HCT116 (cell line): ENCODE measurements around the gene AHNAK. TPM values are rescaled to one million over a fixed set of nuclear protein-coding genes. Genes with fewer than 3 reads are reported as not detected.

Experiments used
- ATAC-seq: fragments of 200-7000 bp; cut with Tn5 transposase; 2 replicates; pipeline ENCODE4 v1.9.1; 2020; ENCODE audit warnings: mild to moderate bottlenecking, moderate library complexity
- BruUV-seq: library from RNA; stranded (reverse); fragments of 400-500 nt; replicated peaks from 2 replicates; lab custom pipeline; 2021; lab: Mats Ljungman, UMichigan
- CTCF ChIA-PET: fragments of 300-600 bp; sonication (Branson Sonifier 250); formaldehyde crosslinking; loops from one replicate; lab custom pipeline; 2021; ENCODE audit warnings: antibody characterized with exemption; lab: Charles Lee
- POLR2A ChIA-PET: fragments of 300-600, 350-600 bp; sonication (Branson Sonifier 250); formaldehyde crosslinking; loops from one replicate; lab custom pipeline; 2021; ENCODE audit warnings: antibody characterized with exemption; lab: Charles Lee
- RAD21 ChIA-PET, 2 experiments: fragments of 300-600 bp; sonication (Branson Sonifier 250); formaldehyde crosslinking; loops; one replicate each; lab custom pipeline; 2023; ENCODE audit warnings: low total read pairs in 2 of 2; ENCODE audit not compliant: uncharacterized antibody in 2 of 2, unreplicated experiment in 2 of 2, low non-redundant PET in 1 of 2; lab: Charles Lee
- DNase-seq: peaks from one replicate; pipeline ENCODE4 v3.0.0-alpha.2; 2010; ENCODE audit warnings: low read depth, low spot score
- H2AFZ ChIP-seq: fragments of 200-600 bp; shearing (Covaris generic), sonication (generic); 2 replicates; pipeline ENCODE4 v1.6.1; 2017; ENCODE audit warnings: low read depth, mixed run types, mixed read lengths, antibody characterized with exemption, low read length; ENCODE audit not compliant: poor library complexity, severe bottlenecking
- H3K27ac ChIP-seq: 2 replicates; pipeline ENCODE4 v1.5.1; 2012; ENCODE audit warnings: low read depth, low read length
- H3K27me3 ChIP-seq: fragments of 200-600 bp; sonication (generic); 2 replicates; pipeline ENCODE4 v1.6.1; 2016; ENCODE audit warnings: mixed run types, low read length, mixed read lengths; ENCODE audit not compliant: insufficient read depth
- H3K36me3 ChIP-seq, 2 experiments: fragments of 200-500 bp in 1 of 2; fragments of 200-600 bp in 1 of 2; sonication (Bioruptor generic) in 1 of 2; sonication (generic) in 1 of 2; 2 replicates each; pipeline versions ENCODE4 v1.5.1 to v1.6.1; 2014 to 2016; ENCODE audit warnings: low read length in 2 of 2, inconsistent platforms in 1 of 2, mixed read lengths in 1 of 2, mixed run types in 1 of 2; ENCODE audit not compliant: insufficient read depth in 2 of 2, control insufficient read depth in 1 of 2
- H3K4me1 ChIP-seq, 2 experiments: fragments of 200-600 bp in 1 of 2; sonication (generic) in 1 of 2; 2 replicates each; pipeline versions ENCODE4 v1.5.1 to v1.6.1; 2012 to 2017; ENCODE audit warnings: low read length in 2 of 2, inconsistent platforms in 1 of 2, mild to moderate bottlenecking in 1 of 2, mixed read lengths in 1 of 2, mixed run types in 1 of 2, moderate library complexity in 1 of 2; ENCODE audit not compliant: insufficient read depth in 2 of 2, control insufficient read depth in 1 of 2
- H3K4me2 ChIP-seq: fragments of 200-600 bp; sonication (generic); 2 replicates; pipeline ENCODE4 v1.6.1; 2017; ENCODE audit warnings: mixed run types, low read length, mixed read lengths
- H3K4me3 ChIP-seq, 2 experiments: fragments of 200-600 bp in 1 of 2; sonication (generic) in 1 of 2; replicated peaks in 1 of 2; 2 replicates each; pipeline ENCODE4 v1.5.1; 2011 to 2016; ENCODE audit warnings: low read length in 2 of 2, control low read depth in 1 of 2, low read depth in 1 of 2, mild to moderate bottlenecking in 1 of 2, mixed read lengths in 1 of 2, mixed run types in 1 of 2
- H3K79me2 ChIP-seq: fragments of 200-600 bp; sonication (generic); 2 replicates; pipeline ENCODE4 v1.6.1; 2017; ENCODE audit warnings: mild to moderate bottlenecking, mixed run types, low read length, moderate library complexity, mixed read lengths; ENCODE audit not compliant: insufficient read depth
- H3K9ac ChIP-seq: fragments of 200-600 bp; sonication (generic); 2 replicates; pipeline ENCODE4 v1.6.1; 2016; ENCODE audit warnings: low read length, mixed read lengths
- H3K9me2 ChIP-seq: fragments of 200-600 bp; sonication (generic), shearing (Covaris generic); 2 replicates; pipeline ENCODE4 v1.6.1; 2017; ENCODE audit warnings: mixed run types, mild to moderate bottlenecking, moderate library complexity; ENCODE audit not compliant: insufficient read depth
- H3K9me3 ChIP-seq, 2 experiments: fragments of 200-500 bp in 1 of 2; fragments of 200-600 bp in 1 of 2; sonication (Bioruptor generic) in 1 of 2; sonication (generic) in 1 of 2; 2 replicates each; pipeline ENCODE4 v1.6.1; 2014 to 2017; ENCODE audit warnings: low read length in 2 of 2, mixed read lengths in 2 of 2, inconsistent platforms in 1 of 2, low read depth in 1 of 2, mild to moderate bottlenecking in 1 of 2, mixed run types in 1 of 2, moderate library complexity in 1 of 2; ENCODE audit not compliant: control insufficient read depth in 1 of 2, insufficient read depth in 1 of 2
- H4K20me1 ChIP-seq: fragments of 200-600 bp; sonication (generic), shearing (Covaris generic); 2 replicates; pipeline ENCODE4 v1.6.1; 2017; ENCODE audit warnings: mixed run types, mild to moderate bottlenecking, moderate library complexity; ENCODE audit not compliant: insufficient read depth
- ATF3 ChIP-seq: IDR thresholded peaks from 2 replicates; pipeline ENCODE4 v1.6.1; 2012
- EGR1 ChIP-seq: IDR thresholded peaks from 2 replicates; pipeline ENCODE4 v1.6.1; 2012; ENCODE audit warnings: low read depth
- ELF1 ChIP-seq: IDR thresholded peaks from 2 replicates; pipeline ENCODE4 v1.6.1; 2012; ENCODE audit warnings: low read depth, borderline replicate concordance
- FOSL1 ChIP-seq: IDR thresholded peaks from 2 replicates; pipeline ENCODE4 v1.6.1; 2012; ENCODE audit warnings: low read depth
- RAD21 ChIP-seq: IDR thresholded peaks from 2 replicates; pipeline ENCODE4 v1.6.1; 2012; ENCODE audit warnings: low read depth, mild to moderate bottlenecking
- ZBTB33 ChIP-seq: IDR thresholded peaks from 2 replicates; pipeline ENCODE4 v1.6.1; 2011; ENCODE audit warnings: mild to moderate bottlenecking, low read length, moderate library complexity; ENCODE audit not compliant: insufficient replicate concordance; ENCODE audit errors: extremely low read depth
- intact Hi-C: fragments of 100-400 bp; cut with micrococcal nuclease; formaldehyde crosslinking; loops from 2 replicates; pipeline ENCODE4 v1.10.0; 2022
- total RNA-seq: library from RNA; stranded (reverse); gene quantifications from one replicate; pipeline ENCODE4 v1.2.1, GENCODE V29; 2021; ENCODE audit not compliant: unreplicated experiment

The AHNAK gene
- total RNA-seq, 1 experiment from 2014 or later: 239 TPM

- no peak overlapping the region for H3K4me2 ChIP-seq
- peaks cover 56 to 79% of the 10 kb centered on the region in 2 experiments for H3K36me3 ChIP-seq
- H3K9ac ChIP-seq: no peak overlapping the region
- POLR2A ChIA-PET: interaction anchor here (1.0 to 2.0 kb wide), 4 partner anchors 8 to 25 kb away, joined by 3 to 11 read pairs (median 4); partner anchors contain the start of genes AHNAK, EEF1G and TUT1
- DNase-seq: no peak
- peaks cover 31% of the 10 kb centered on the region; the same call in 1 of the 2 replicates for H4K20me1 ChIP-seq
- CTCF ChIA-PET: interaction anchor here (0.9 kb wide), 1 partner anchor 142 kb away, joined by 3 read pairs; no protein-coding TSS in a partner anchor
- H3K4me1 ChIP-seq: peaks cover 24 to 57% of the 10 kb centered on the region in 2 experiments
- no peaks in the 10 kb centered on the region for H3K27me3 ChIP-seq
- BruUV-seq: no TSS peak
- ATAC-seq: no peak
- no peak overlapping the region for H2AFZ ChIP-seq
- H3K4me3 ChIP-seq: no peak overlapping the region
- H3K27ac ChIP-seq: 0 out of 2 replicates have a peak overlapping the region, but pooled peaks have one; percentile 22
- no peaks in the 10 kb centered on the region for H3K9me2 ChIP-seq
- H3K79me2 ChIP-seq: peaks cover 99% of the 10 kb centered on the region
- H3K9me3 ChIP-seq: no peaks in the 10 kb centered on the region
- intact Hi-C loops: no loop called here
- RAD21 ChIA-PET: no interaction called here
- TF ChIP-seq ZBTB33: no peak
- TF ChIP-seq FOSL1: no peak
- no peak for TF ChIP-seq ELF1
- TF ChIP-seq ATF3: no peak
- TF ChIP-seq EGR1: no peak
- no peak for TF ChIP-seq RAD21
Observed at GRCh38 chr11:62566247-62566646, 19.6 kb upstream of the AHNAK start.
